Type B pancreatic cell (in vitro differentiated cells): ENCODE results near the gene SLC12A8. TPM values are rescaled to one million over a fixed set of nuclear protein-coding genes. Genes with fewer than 3 reads are reported as not detected.

Source experiments
- DNase-seq: peaks from one replicate; pipeline ENCODE4 v3.0.0; 2021; ENCODE audit warnings: mixed read lengths; ENCODE audit not compliant: unreplicated experiment; ENCODE audit errors: extremely low spot score
- H3K27ac Mint-ChIP-seq: 2 replicates; pipeline ENCODE4 v1.8.0; 2021; ENCODE audit warnings: mild to moderate bottlenecking, mixed read lengths
- H3K27me3 Mint-ChIP-seq: 2 replicates; pipeline ENCODE4 v1.8.0; 2021; ENCODE audit warnings: mixed read lengths
- H3K36me3 Mint-ChIP-seq: 2 replicates; pipeline ENCODE4 v1.8.0; 2021; ENCODE audit warnings: mixed read lengths
- H3K4me1 Mint-ChIP-seq: one replicate; pipeline ENCODE4 v1.8.0; 2021; ENCODE audit warnings: mixed read lengths; ENCODE audit not compliant: unreplicated experiment
- H3K4me3 Mint-ChIP-seq: 2 replicates; pipeline ENCODE4 v1.8.0; 2021; ENCODE audit warnings: mild to moderate bottlenecking, mixed read lengths
- H3K9me3 Mint-ChIP-seq: 2 replicates; pipeline ENCODE4 v1.8.0; 2021; ENCODE audit warnings: mixed read lengths
- total RNA-seq: library from RNA; stranded (reverse); gene quantifications from 2 replicates; pipeline ENCODE4 v1.2.1, GENCODE V29; 2021; ENCODE audit warnings: low replicate concordance
- TF ChIP-seq, protein P1 (sequence below): fragments of 200-600 bp; sonication (generic); conservative IDR thresholded peaks from 2 replicates; pipeline ENCODE4 v1.5.0; 2021; ENCODE audit warnings: antibody characterized with exemption, mild to moderate bottlenecking

The SLC12A8 gene
- total RNA-seq, 1 donor from 2014 or later = 6.8 TPM

DNA sequence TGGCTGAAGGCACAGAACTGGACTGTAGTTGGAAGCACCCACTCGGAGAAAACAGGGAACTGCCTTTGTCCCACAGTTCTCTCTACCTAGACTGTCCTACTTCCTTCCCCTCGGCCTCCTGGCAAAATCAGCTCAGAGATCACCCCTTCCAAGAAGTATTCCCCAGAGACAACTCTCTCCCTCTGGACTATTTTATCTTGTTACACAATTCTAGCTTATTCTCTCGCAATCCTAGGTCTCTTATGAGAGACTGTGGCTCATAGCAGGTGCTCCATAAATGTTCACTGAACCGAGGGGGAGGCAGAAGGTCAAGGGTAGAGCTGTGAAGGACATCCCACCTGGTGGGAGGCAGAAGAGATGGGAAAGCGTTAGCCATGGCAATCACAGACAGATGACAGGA, 167.4 kb downstream of the SLC12A8 start:
- Mint-ChIP-seq H3K4me1 (peaks cover 13% of the 10 kb centered on the region), H3K4me3 (no peak overlapping the region), H3K9me3 (no peaks in the 10 kb centered on the region), H3K36me3 (no peaks in the 10 kb centered on the region), H3K27ac (no peak overlapping the region), H3K27me3 (peaks cover 19% of the 10 kb centered on the region)
- no peak for DNase-seq
- TF ChIP-seq, protein P1, sequence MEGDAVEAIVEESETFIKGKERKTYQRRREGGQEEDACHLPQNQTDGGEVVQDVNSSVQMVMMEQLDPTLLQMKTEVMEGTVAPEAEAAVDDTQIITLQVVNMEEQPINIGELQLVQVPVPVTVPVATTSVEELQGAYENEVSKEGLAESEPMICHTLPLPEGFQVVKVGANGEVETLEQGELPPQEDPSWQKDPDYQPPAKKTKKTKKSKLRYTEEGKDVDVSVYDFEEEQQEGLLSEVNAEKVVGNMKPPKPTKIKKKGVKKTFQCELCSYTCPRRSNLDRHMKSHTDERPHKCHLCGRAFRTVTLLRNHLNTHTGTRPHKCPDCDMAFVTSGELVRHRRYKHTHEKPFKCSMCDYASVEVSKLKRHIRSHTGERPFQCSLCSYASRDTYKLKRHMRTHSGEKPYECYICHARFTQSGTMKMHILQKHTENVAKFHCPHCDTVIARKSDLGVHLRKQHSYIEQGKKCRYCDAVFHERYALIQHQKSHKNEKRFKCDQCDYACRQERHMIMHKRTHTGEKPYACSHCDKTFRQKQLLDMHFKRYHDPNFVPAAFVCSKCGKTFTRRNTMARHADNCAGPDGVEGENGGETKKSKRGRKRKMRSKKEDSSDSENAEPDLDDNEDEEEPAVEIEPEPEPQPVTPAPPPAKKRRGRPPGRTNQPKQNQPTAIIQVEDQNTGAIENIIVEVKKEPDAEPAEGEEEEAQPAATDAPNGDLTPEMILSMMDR = no peak

DNA sequence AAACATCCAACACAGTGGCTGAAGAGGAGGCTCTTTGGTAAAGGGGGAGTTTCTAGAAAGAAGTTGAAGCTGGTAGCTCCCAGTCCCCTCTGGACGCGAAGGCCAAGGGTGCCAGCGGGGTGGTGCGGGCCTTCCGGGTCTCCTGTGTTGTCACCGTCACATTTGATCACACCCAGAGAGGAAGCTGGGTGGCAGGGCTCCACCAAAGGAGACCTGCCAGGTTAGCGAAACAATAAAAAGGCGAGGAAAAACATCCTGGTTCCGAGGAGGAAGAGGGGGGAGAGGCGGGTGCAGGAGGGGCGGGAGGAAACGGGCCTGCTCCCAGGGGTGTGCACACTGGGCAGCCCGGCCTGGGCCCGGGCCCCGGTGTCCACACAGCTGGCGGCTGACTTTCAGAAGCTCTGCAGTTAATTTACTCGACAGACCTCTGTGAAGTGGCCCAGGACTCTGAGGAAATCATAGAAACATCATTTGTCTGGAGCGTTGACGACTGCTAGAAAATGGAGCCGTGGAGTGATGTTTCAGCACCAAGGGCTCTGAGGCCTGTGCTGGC, 168.9 kb downstream of the SLC12A8 start:
- Mint-ChIP-seq H3K27ac (no peak overlapping the region), H3K27me3 (peaks cover 22% of the 10 kb centered on the region), H3K4me1 (peaks cover 28% of the 10 kb centered on the region), H3K4me3 (no peak overlapping the region), H3K9me3 (no peaks in the 10 kb centered on the region), H3K36me3 (no peaks in the 10 kb centered on the region)
- no peak for DNase-seq
- TF ChIP-seq, protein P1 = no peak

DNA sequence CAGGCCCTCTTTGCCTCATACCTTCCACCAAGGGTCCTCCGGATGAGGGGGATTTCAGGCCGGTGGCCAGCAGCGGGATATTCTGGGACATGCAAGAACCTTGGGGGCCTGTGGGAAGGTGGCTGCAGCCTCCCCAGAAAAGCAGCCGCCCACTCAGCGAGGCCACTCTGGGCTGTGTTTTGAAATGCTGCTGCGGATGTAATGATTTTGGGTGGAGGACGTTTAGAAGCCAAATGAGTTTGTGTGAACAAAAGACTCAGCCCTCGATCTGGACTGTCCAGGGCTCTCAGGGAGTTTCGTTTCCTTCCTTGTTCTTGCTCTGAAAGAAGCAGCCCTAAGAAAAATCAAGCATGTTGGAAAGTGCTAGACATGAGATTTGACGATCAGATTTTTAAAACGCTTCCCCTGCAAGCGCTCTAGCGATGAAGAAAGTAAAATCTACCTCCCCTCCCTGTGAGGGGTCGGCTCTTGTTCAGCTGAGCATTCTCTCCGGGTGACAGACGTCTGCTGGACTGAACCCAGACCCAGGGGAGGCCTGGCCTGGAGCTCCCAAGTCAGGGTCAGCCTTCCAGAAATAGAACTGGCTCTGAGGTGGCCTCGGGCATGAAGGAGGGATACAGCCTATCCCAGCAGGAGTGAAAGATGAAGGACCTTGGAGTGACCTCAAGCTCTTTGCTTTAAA, 169.7 kb downstream of the SLC12A8 start:
- Mint-ChIP-seq H3K9me3 (peaks cover under 1% of the 10 kb centered on the region), H3K4me1 (peaks cover 31% of the 10 kb centered on the region), H3K4me3 (peak overlapping the region; percentile 71), H3K27ac (peak overlapping the region; percentile 67), H3K36me3 (no peaks in the 10 kb centered on the region), H3K27me3 (peaks cover 18% of the 10 kb centered on the region)
- no peak for DNase-seq
- TF ChIP-seq, protein P1 = no peak

DNA sequence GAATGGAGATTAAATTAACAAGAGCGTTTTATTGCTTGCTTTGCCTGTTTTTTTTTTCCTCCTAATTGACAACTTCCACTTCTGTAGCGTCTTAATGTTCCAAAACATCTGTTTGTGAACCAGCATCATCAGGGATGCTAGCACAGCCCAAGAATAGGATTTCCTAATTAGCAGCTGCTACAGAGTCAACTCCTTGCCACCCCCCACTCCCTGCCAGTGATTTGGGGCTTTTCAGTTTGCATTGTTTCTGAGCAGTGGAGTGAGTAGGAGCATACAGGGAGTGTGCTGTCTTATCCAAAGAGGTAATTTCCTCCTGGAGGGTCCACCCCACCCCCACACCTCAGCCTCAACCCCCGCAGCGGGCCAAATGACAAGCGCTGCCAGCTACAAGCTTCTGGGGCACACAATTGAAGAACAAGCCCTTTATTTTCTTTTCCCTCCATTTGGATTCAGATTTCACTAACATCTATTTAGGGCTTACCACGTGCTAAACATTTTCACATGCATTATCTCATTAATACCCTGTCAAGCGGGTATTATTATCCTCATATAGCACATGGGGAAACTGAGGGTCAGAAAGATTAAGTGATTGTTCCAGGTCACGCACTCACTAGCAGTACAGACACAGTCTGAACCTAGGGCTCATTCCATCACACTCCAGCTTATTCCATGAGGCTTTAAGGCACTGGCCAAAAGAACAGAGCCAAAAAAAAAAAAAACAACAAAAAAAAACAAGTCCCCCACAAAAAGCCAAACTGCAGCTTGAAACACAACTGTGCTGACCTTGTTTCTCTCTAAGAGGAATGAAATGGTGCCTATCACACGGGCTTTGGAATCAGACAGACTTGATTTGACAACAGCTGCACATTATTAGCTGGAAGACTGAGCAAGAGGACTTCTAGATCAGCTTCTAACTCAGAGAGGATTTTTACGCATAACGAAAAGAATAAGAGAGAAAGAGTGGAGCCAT, 173.1 kb downstream of the SLC12A8 start:
- no peak for DNase-seq
- TF ChIP-seq, protein P1 = no peak
- peaks cover 14% of the 10 kb centered on the region for H3K27me3 Mint-ChIP-seq
- H3K27ac Mint-ChIP-seq = peak overlapping the region; percentile 15
- H3K9me3 Mint-ChIP-seq = peaks cover 9% of the 10 kb centered on the region
- H3K4me1 Mint-ChIP-seq = peaks cover 34% of the 10 kb centered on the region
- peak overlapping the region; percentile 6 for H3K4me3 Mint-ChIP-seq
- H3K36me3 Mint-ChIP-seq = peaks cover 4% of the 10 kb centered on the region

DNA sequence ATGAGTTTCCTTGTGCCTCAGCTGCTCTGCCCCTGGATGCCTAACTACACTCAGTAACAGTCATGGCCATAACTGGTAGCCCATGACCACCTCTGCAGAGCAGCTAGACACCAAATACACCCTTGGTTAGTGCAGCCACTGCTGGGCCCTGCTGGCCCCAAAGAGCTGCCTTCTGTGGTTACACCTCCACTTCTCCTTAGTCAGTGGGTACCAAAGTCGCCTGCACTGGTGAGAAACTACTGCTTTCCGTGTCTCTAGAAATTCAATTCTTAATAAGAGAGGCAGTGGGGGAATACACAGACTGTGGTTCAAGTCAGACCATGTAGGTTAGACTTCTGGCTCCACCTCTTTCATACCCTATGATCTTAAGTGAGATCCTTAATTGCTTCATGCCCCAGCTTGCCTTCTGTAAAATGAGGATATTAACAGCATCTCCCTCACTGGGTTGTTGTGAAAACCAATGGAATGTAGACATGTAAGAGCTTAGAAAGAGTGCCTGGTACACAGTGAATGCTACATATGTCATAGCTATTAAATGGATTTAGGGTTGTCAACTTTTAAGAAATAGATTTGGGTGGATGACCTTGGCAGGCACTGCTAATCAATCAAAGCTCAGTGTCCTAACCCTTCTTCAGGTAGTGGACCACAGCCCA, 174.9 kb downstream of the SLC12A8 start:
- TF ChIP-seq, protein P1 = no peak
- Mint-ChIP-seq H3K4me3 (no peak overlapping the region), H3K36me3 (peaks cover 10% of the 10 kb centered on the region), H3K4me1 (peaks cover 34% of the 10 kb centered on the region), H3K27ac (no peak overlapping the region), H3K9me3 (peaks cover 9% of the 10 kb centered on the region), H3K27me3 (peaks cover 14% of the 10 kb centered on the region)
- DNase-seq = no peak
